Frontal cortex (tissue), 4 donors: Measurements from ENCODE around the gene BPIFB3. TPM values are rescaled to one million over a fixed set of nuclear protein-coding genes. Genes with fewer than 3 reads are reported as not detected.

ENCODE experiments used
- DNase-seq, 2 donors: peaks; one replicate each; pipeline ENCODE4 v3.0.0; 2012; ENCODE audit warnings: low spot score in 2 of 2
- FAIRE-seq: peaks from 2 replicates; lab custom pipeline; 2012; peaks lifted over from hg19 to GRCh38; lab: Jason Lieb, UNC
- total RNA-seq: library from RNA; depleted of rRNA; stranded (reverse); fragments of >200 nt; gene quantifications from one replicate; pipeline ENCODE4 v1.2.3, GENCODE V29; 2014
- donor health status: control.
- donor health status: control.
- donor health status: control.

BPIFB3 gene
- total RNA-seq, 1 donor from 2014 or later = not detected

DNA sequence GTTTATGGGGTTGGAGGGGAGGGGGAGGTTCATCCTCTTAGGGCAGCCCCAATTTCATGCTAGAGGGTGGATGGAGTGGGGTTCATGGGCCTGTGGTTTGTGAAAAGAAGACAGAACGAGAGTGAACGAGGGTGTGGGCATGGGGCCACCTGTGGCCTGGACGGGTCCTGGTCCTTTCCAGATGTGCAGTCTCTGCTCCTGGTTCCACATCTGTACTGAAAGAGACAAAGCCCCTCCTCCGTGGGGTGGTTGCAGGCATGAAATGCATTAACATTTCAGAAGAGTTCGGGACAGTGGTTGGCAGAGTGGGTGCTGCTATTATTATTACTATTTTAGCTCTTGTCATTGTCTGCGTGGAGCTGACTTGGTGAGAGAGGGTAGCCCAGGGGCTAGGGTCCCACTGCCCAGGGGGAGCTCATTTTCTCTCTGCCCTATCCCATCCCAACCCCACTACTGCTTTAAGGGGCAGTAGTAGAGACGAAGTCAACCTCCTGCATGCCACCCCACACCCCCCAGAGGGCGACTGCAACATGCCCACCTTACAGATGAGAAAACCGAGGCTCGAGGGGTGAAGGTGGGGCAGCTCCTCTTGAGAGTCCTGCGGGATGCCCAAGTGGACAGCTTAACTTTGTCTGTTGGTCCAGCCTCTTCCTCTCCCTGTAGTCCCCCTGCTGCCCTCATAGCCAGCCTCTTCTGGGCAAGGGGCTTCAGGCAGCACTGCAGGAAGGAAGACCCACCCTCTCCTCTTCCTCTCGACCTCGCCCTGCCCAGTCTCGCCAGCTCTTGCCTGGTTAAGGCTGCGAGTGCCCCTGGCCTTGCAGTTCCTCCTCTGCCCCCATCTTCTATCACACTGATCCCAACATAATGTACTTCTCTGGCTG is 37.8 kb upstream of the BPIFB3 start:
- FAIRE-seq (no peak), DNase-seq (no peak)

- no peak for FAIRE-seq
- no peak for DNase-seq
Measured at GRCh38 chr20:33016581-33017109, 37.1 kb upstream of the BPIFB3 start.

DNA sequence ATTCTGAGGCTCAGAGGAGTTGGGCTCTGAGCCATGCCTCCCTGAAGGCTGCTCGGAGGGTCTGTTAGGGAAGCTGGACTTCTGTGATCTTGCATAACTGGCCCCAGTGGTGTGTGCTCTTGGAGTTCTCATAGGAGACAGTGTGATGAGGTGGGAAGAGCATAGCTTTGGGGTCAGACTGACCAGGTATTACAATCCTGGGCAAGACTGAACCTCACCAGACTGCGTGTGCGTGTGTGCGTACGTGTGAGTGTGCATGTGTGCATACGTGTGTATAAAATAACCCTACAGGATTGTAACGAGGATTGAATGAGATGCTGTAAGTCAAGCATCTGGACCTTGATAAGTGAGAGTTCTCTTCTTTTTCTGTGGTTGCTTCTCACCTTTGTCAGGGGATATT is 36.2 kb upstream of the BPIFB3 start:
- DNase-seq = no peak
- no peak for FAIRE-seq

DNA sequence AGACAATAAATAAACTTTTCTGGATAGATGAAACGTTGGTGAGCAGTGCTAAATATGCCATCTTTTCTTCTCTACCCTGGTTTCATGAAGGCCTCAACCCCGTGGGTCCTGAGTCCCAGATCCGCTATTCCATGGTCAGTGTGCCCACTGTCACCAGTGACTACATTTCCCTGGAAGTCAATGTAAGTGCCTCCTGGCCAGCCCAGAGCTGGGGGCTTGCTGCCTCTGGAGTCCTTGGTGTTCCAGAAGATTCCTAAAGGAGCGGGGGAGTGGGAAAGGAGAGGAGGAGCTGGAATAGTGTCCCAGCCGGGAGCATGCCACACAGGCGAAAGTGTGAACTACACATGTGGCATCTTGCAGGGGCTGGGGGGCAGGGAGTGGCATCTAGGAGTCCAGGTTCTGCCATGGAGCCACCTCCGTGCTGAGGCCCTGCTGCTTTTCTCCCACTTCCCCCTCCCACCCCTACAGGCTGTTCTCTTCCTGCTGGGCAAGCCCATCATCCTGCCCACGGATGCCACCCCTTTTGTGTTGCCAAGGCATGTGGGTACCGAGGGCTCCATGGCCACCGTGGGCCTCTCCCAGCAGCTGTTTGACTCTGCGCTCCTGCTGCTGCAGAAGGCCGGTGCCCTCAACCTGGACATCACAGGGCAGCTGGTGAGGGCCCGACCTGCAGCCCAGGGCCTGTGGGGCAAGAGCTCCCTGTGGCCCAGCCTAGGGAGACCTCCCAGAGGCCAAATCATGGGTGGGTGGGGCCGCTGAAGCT is 35.4 kb upstream of the BPIFB3 start:
- DNase-seq (no peak), FAIRE-seq (no peak)

DNA sequence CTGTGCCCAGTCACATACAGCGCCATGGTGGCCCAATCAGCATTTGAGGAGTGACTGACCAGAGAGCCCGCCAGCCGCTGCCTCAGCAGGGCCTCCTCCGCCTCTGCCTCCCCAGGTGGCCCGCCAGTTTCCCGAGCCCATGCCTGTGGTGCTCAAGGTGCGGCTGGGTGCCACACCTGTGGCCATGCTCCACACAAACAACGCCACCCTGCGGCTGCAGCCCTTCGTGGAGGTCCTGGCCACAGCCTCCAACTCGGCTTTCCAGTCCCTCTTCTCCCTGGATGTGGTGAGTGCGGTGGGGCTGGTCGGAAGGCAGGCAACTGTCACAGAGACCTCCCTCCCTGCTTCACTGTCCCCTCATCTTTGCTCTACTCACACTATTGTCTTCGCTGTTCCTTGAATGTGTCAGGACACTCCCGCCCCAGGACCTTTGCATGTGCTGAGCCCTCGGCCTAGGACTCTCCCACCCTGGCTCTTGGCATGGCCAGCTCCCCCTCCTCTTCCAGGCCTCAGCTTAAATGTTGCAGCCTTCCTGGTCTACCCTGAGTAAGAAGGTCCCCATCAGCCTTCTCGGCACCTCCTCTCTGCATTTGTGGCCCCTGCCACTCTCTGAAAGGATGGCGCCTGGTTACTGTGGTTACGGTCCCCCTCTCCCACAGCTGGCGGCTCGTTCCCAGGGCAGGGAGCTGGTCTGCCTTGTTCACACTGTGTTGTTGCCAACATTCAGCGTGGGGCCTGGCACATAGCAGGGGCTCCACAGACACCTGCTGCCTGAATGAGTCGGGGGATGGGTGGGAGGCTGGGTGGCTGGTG is 34.0 kb upstream of the BPIFB3 start:
- DNase-seq = no peak
- no peak for FAIRE-seq

GRCh38 chr20:33020278-33021161 is 33.2 kb upstream of the BPIFB3 start:
- no peak for DNase-seq
- no peak for FAIRE-seq

DNA sequence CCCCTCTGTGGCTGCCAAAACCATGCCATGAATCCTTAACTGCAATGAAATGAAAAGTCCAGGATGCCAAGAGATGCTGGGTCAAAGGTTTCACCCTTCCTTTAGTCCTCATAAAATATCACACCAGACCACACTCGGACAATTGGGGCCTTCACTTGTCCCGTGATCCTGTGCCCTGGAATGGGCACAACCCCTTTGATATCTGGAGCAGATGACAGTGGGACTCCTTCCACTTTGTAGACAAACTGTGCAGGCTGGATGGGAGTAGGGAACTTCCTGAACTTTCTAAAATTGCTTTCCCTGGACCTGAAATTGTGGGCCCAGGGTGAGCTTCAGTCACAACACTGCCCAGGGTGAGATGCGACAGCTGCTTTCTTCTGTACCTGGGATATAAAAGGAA is 31.8 kb upstream of the BPIFB3 start:
- FAIRE-seq (no peak), DNase-seq (no peak)

DNA sequence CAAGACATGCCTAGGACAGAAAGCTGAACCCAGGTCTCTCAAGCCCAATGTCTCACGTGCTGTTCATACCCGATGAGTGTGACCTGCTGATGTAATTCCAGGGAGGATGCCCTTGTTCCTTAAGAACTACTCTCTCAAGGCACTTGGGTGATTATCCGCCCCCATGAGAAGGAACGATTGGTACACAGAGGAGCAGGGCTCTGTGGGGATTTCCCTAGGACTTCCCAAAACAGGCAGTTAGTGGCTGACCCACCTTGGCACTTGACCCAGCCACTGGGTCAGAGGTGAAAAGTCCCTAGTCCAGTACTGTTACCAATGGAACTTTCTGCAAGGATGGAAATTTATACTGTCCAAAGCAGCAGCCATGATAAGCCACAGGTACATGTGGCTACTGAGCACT is 31.4 kb upstream of the BPIFB3 start:
- no peak for FAIRE-seq
- no peak for DNase-seq

GRCh38 chr20:33022694-33023438 is 30.8 kb upstream of the BPIFB3 start:
- FAIRE-seq = no peak
- DNase-seq = no peak

- DNase-seq = no peak
- FAIRE-seq = no peak
Measured at GRCh38 chr20:33023439-33024242, 30.1 kb upstream of the BPIFB3 start.

- DNase-seq (no peak), FAIRE-seq (no peak)
Measured at GRCh38 chr20:33024243-33024560, 29.5 kb upstream of the BPIFB3 start.

DNA sequence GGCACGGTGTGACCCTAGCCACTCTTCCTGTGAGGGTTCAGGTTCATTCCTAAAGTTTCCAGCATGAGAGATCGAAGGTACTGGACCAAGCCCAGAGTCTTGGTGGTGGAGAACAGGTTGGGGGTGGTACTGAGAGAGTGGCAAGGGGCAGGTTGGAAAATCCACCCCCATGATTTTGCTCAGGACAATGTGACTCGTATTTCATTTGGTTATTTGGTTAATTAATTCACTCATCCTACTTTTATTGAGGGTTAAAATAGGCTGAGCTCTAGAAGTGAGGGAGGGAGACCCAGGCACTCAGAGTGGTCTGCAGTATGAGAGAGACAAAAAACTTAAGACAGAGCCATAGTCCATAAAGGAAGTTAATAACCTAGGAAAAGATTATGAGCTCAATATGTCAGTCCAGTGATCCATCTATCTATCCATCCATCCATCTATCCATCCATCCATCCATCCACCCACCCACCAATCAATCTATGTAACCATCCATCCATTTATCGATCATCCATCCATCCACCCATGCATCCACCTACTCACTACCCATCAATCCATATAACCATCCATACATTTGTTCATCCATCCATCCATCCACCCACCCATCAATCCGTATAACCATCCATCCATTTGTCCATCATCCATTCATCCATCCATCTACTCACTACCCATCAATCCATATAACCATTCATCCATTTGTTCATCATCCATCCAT is 28.9 kb upstream of the BPIFB3 start:
- no peak for FAIRE-seq
- DNase-seq = no peak

DNA sequence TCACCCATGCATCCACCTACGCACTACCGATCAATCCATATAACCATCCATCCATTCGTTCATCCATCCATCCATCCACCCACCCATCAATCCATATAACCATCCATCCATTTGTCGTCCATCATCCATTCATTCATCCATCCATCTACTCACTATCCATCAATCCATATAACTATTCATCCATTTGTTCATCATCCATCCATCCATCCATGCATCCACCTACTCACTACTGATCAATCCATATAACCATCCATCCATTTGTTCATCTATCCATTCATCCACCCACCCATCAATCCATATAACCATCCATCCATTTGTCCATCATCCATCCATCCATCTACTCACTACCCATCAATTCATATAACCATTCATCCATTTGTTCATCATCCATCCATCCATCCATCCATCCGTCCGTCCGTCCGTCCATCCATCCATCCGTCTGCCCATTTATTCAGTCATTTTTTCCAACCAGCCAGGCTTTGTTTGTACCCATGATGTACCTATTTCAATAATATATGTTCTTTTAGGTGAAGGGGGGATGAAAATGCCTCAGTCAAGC is 28.3 kb upstream of the BPIFB3 start:
- no peak for FAIRE-seq
- no peak for DNase-seq

GRCh38 chr20:33026072-33026778 is 27.5 kb upstream of the BPIFB3 start:
- DNase-seq (no peak), FAIRE-seq (no peak)

GRCh38 chr20:33026779-33027759 is 26.6 kb upstream of the BPIFB3 start:
- FAIRE-seq = no peak

More at GRCh38 chr20:33026779-33027759, 26.6 kb upstream of the BPIFB3 start:
- no peak for DNase-seq
